HepG2 (cell line): ENCODE results near the gene TOR1A. TPM values are rescaled to one million over a fixed set of nuclear protein-coding genes. Genes with fewer than 3 reads are reported as not detected.

Experiments used
- ATAC-seq: fragments of 200-7000 bp; cut with Tn5 transposase; 3 replicates; pipeline ENCODE4 v1.9.1; 2020; ENCODE audit warnings: mild to moderate bottlenecking, moderate library complexity
- BruUV-seq: library from RNA; stranded (reverse); fragments of 400-500 nt; replicated peaks from 2 replicates; lab custom pipeline; 2021; lab: Mats Ljungman, UMichigan
- CTCF ChIA-PET: fragments of 300-600 bp; formaldehyde crosslinking; extraction: SDS; loops from one replicate; lab custom pipeline; 2021; ENCODE audit warnings: low total read pairs, inconsistent platforms, low intra/inter-chr PET ratio; lab: Yijun Ruan, JAX
- POLR2A ChIA-PET: fragments of 350-600 bp; sonication (Branson Sonifier 250); formaldehyde crosslinking; loops from one replicate; lab custom pipeline; 2020; ENCODE audit warnings: antibody characterized with exemption, inconsistent platforms; lab: Yijun Ruan, JAX
- DNase-seq: peaks from one replicate; pipeline ENCODE4 v3.0.0-alpha.2; 2015; ENCODE audit warnings: low spot score
- FAIRE-seq: peaks from 3 replicates; lab custom pipeline; 2011; peaks lifted over from hg19 to GRCh38; lab: Jason Lieb, UNC
- H2AFZ ChIP-seq: one replicate; pipeline ENCODE4 v1.6.1; 2011; ENCODE audit warnings: low read length, inconsistent platforms
- H3K27ac ChIP-seq: fragments of 300-600 bp; 3 replicates; pipeline ENCODE4 v1.8.0; 2011; ENCODE audit warnings: mixed run types, mild to moderate bottlenecking, mixed read lengths, low read length, inconsistent platforms; ENCODE audit not compliant: insufficient read depth; ENCODE audit errors: extremely low read length
- H3K27me3 ChIP-seq, 2 experiments: fragments of 200-600 bp in 1 of 2; 2 replicates in 1 of 2; 3 replicates in 1 of 2; pipeline versions ENCODE4 v1.6.0 to v1.8.0; 2011; ENCODE audit warnings: low read length in 2 of 2, mild to moderate bottlenecking in 2 of 2, moderate library complexity in 2 of 2, inconsistent platforms in 1 of 2; ENCODE audit not compliant: insufficient read depth in 2 of 2, control insufficient read depth in 1 of 2
- H3K36me3 ChIP-seq, 2 experiments: fragments of 200-600 bp in 1 of 2; replicated peaks in 1 of 2; 2 replicates in 1 of 2; 3 replicates in 1 of 2; pipeline versions ENCODE4 v1.5.1 to v1.8.0; 2011; ENCODE audit warnings: low read length in 2 of 2, inconsistent platforms in 1 of 2; ENCODE audit not compliant: insufficient read depth in 2 of 2, control insufficient read depth in 1 of 2
- H3K4me1 ChIP-seq: 2 replicates; pipeline ENCODE4 v1.5.1; 2012; ENCODE audit warnings: low read length, inconsistent platforms; ENCODE audit not compliant: insufficient read depth
- H3K4me2 ChIP-seq: 2 replicates; pipeline ENCODE4 v1.6.0; 2011; ENCODE audit warnings: low read depth, low read length, inconsistent platforms
- H3K4me3 ChIP-seq, 3 experiments: fragments of 200-600 bp in 1 of 3; sonication (generic), shearing (Covaris generic) in 1 of 3; replicated peaks in 1 of 3; 2 replicates each; pipeline ENCODE4 v1.5.1; 2011 to 2016; ENCODE audit warnings: low read length in 3 of 3, inconsistent platforms in 2 of 3, low read depth in 2 of 3, mild to moderate bottlenecking in 2 of 3, control low read depth in 1 of 3, mixed read lengths in 1 of 3; ENCODE audit not compliant: insufficient read depth in 1 of 3
- H3K79me2 ChIP-seq: one replicate; pipeline ENCODE4 v1.6.1; 2011; ENCODE audit warnings: low read length, inconsistent platforms; ENCODE audit not compliant: insufficient read depth
- H3K9ac ChIP-seq: 2 replicates; pipeline ENCODE4 v1.6.0; 2011; ENCODE audit warnings: mild to moderate bottlenecking, low read depth, low read length, inconsistent platforms; ENCODE audit not compliant: insufficient read depth
- H3K9me3 ChIP-seq: 2 replicates; pipeline ENCODE4 v1.5.1; 2012; ENCODE audit warnings: mild to moderate bottlenecking, low read length
- H4K20me1 ChIP-seq: 2 replicates; pipeline ENCODE4 v1.6.0; 2011; ENCODE audit warnings: inconsistent platforms, mild to moderate bottlenecking, low read length, moderate library complexity; ENCODE audit not compliant: insufficient read depth
- ATAD3A ChIP-seq: sonication (generic); formaldehyde crosslinking; IDR thresholded peaks from 2 replicates; pipeline ENCODE4 v1.4.0; 2020; ENCODE audit warnings: missing genetic modification reagents
- CHD2 ChIP-seq: IDR thresholded peaks from 2 replicates; pipeline ENCODE4 v1.6.1; 2011; ENCODE audit warnings: low read depth, low read length, improper control_type of control experiment
- SOX5 ChIP-seq: IDR thresholded peaks from 2 replicates; pipeline ENCODE4 v1.6.1; 2016; ENCODE audit warnings: borderline replicate concordance
- TFDP1 ChIP-seq: IDR thresholded peaks from 2 replicates; pipeline ENCODE4 v1.6.1; 2016; ENCODE audit warnings: missing compliant biosample characterization, missing genetic modification reagents, borderline replicate concordance
- ZBTB21 ChIP-seq: sonication (generic); formaldehyde crosslinking; IDR thresholded peaks from 2 replicates; pipeline ENCODE4 v1.4.0; 2020; ENCODE audit warnings: missing genetic modification reagents
- ZNF3 ChIP-seq: IDR thresholded peaks from 2 replicates; pipeline ENCODE4 v1.7.0; 2017; ENCODE audit warnings: inconsistent platforms
- ZNF709 ChIP-seq: sonication (generic); formaldehyde crosslinking; IDR thresholded peaks from 2 replicates; pipeline ENCODE4 v1.5.0; 2020; ENCODE audit warnings: mild to moderate bottlenecking, missing genetic modification reagents
- WGBS: methylation state at CpG from one replicate; pipeline ENCODE4 v1.1.6; 2017; ENCODE audit warnings: low lambda C conversion rate; 5-methylcytosine and 5-hydroxymethylcytosine counted together
- in situ Hi-C: cut with HindIII; loops from 2 replicates; pipeline ENCODE4 v1.10.0; 2017; ENCODE audit warnings: low pct_unique_long_range_greater_than_20kb; ENCODE audit not compliant: extremely low pct_ligation_motif_present
- intact Hi-C: fragments of 100-400 bp; cut with micrococcal nuclease; formaldehyde crosslinking; loops from one replicate; pipeline ENCODE4 v1.10.0; 2022; ENCODE audit not compliant: unreplicated experiment
- polyA plus RNA-seq, 8 experiments: library from polyadenylated mRNA; depleted of rRNA in 3 of 8; stranded (reverse) in 7 of 8; unstranded in 1 of 8; fragments of >200 nt; fragmentation: Illumina TruSeq in 4 of 8; extraction: Trizol in 4 of 8; gene quantifications; 2 replicates each; pipeline versions ENCODE4 v1.2.1 to v1.2.3, GENCODE V29; 2011 to 2016; ENCODE audit warnings: low read depth in 4 of 8, missing spikeins in 1 of 8, mixed read lengths in 1 of 8; ENCODE audit not compliant: insufficient read depth in 1 of 8
- total RNA-seq, 5 experiments: library from RNA; depleted of rRNA; stranded (reverse); fragments of >200 nt; fragmentation: Illumina TruSeq; extraction: Trizol; gene quantifications; 2 replicates each; pipeline ENCODE4 v1.2.3, GENCODE V29; 2016; ENCODE audit warnings: low read depth in 1 of 5

TOR1A gene
- total and polyA plus RNA-seq, 2 of the 13 experiments (the other 11 are each of a cell fraction or from before 2014, with no cell fraction given) = 31.6 to 41.4 TPM

- POLR2A ChIA-PET = no interaction called here
- DNase-seq = no peak
Measured at GRCh38 chr9:129836311-129837007, 12.5 kb upstream of the TOR1A start.

GRCh38 chr9:129835860-129836223 is 11.9 kb upstream of the TOR1A start:
- peak; percentile 28 for ATAC-seq
- H3K9ac ChIP-seq = peak overlapping the region; percentile 87

More at GRCh38 chr9:129836311-129837007, 12.5 kb upstream of the TOR1A start:
- intact Hi-C loops = no loop called here
- H3K27ac ChIP-seq = no peak overlapping the region
- TF ChIP-seq ZNF3 (CRISPR knock-in tag) = no peak
- peaks cover 0 to 5% of the 10 kb centered on the region in 2 experiments; a peak in 2 of 5 replicates for H3K36me3 ChIP-seq
- FAIRE-seq (no peak), ATAC-seq (no peak)
- H3K9me3 ChIP-seq = no peaks in the 10 kb centered on the region
- H3K79me2 ChIP-seq = peaks cover 9% of the 10 kb centered on the region
- peaks cover 19% of the 10 kb centered on the region for H3K4me1 ChIP-seq
- H3K4me2 ChIP-seq = peak overlapping the region; percentile 75
- no peaks in the 10 kb centered on the region; a peak in 1 of 5 replicates for H3K27me3 ChIP-seq
- 55% methylated on average over 14 of the region's 16 CpGs for WGBS
- no TSS peak for BruUV-seq
- H2AFZ ChIP-seq = no peak overlapping the region
- CTCF ChIA-PET = no interaction called here
- in situ Hi-C loops = no loop called here
- H3K9ac ChIP-seq = peak overlapping the region; percentile 87; the same call in 1 of the 2 replicates
- H3K4me3 ChIP-seq = peak overlapping the region; percentile 73 to 96 (median 94)
- H4K20me1 ChIP-seq = no peaks in the 10 kb centered on the region

More at GRCh38 chr9:129835860-129836223, 11.9 kb upstream of the TOR1A start:
- POLR2A ChIA-PET = no interaction called here
- peak overlapping the region; percentile 60 for H3K27ac ChIP-seq
- H3K27me3 ChIP-seq = no peaks in the 10 kb centered on the region; a peak in 1 of 5 replicates
- H2AFZ ChIP-seq = no peak overlapping the region
- BruUV-seq = TSS peak; percentile 63
- in situ Hi-C loops (no loop called here), intact Hi-C loops (no loop called here)
- H3K4me1 ChIP-seq = peaks cover 19% of the 10 kb centered on the region
- CTCF ChIA-PET = no interaction called here
- peak overlapping the region; percentile 75 for H3K4me2 ChIP-seq
- H3K9me3 ChIP-seq = no peaks in the 10 kb centered on the region
- TF ChIP-seq SOX5 (no peak), TFDP1 (CRISPR knock-in tag) (no peak), ATAD3A (CRISPR knock-in tag) (no peak), ZNF709 (0 out of 2 replicates have a peak, but pooled peaks have one; percentile 2), ZBTB21 (CRISPR knock-in tag) (no peak), CHD2 (no peak)
- no peak for FAIRE-seq
- H3K4me3 ChIP-seq = peak overlapping the region; percentile 73 to 96 (median 94)
- no peak for DNase-seq
- H4K20me1 ChIP-seq = no peaks in the 10 kb centered on the region
- peaks cover under 1 to 5% of the 10 kb centered on the region in 2 experiments; a peak in 2 of 5 replicates for H3K36me3 ChIP-seq
- WGBS = 2% methylated on average over 11 of the region's 19 CpGs
- peaks cover 9% of the 10 kb centered on the region for H3K79me2 ChIP-seq
